Embryonic facial prominence (tissue), 1 donor: ENCODE data around the gene DENND5A.
"Not testable (repeated sequence)": the region's sequence is repeated elsewhere in the genome, so short reads cannot be mapped to it uniquely, and the experiment has no call there.

Source experiments
- DNase-seq: peaks from one replicate; pipeline ENCODE4 v3.0.0-alpha.2; 2016; ENCODE audit errors: extremely low spot score

The DENND5A gene

DNA sequence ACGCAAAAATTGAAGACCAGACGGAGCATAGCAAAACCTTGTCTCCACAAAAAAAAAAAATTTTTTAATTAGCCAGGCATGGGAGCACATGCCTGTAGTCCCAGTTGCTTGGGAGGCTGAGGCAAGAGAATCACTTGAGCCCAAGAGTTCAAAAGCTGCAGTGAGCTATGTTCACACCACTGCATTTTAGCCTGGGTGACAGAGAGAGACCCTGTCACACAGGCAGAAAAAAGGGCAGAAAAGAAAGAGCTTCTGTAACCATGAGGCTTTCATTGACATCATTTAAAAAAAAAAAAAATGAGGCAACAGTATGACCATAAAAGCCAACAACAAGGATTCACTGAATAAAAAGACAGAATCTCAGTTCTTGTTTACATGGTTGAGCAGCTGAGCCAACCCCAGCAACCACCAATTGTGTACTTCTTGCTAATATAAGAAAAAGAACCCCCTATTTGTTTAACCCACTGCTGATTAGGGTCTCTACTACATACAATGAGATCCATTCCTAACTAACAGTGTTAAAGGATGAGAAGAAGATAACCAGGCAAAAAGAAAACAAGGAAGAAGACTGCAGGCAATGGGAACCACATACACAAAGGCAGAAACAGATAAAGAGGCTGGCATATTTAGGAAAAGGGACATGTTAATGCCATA is 87.6 kb downstream of the DENND5A start:
- no peak for DNase-seq

GRCh38 chr11:9176550-9176949 is 88.6 kb downstream of the DENND5A start:
- DNase-seq: no peak

GRCh38 chr11:9176136-9176535 is 89.0 kb downstream of the DENND5A start:
- DNase-seq: no peak

- DNase-seq: no peak
These were observed 92.8 kb downstream of the DENND5A start for GRCh38 chr11:9172389-9172788.

DNA sequence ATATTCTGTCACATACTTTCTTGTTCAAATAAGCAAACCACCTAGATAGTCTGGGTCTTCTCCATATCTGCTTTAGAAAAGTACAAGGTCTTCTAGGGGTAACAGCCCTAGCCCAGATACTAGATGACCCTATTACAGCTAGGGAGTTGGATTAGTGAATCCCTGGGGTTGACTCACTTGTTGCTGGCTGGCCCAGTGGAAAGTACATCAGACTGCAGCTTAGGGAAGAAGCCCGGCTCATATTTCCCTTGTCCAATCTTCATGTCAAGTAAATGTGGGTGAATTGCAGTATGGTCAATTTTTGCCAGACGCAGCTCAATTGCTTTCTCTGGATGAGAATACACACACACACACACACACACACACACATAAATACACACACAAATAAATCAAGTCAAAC is 94.7 kb downstream of the DENND5A start:
- no peak for DNase-seq

DNA sequence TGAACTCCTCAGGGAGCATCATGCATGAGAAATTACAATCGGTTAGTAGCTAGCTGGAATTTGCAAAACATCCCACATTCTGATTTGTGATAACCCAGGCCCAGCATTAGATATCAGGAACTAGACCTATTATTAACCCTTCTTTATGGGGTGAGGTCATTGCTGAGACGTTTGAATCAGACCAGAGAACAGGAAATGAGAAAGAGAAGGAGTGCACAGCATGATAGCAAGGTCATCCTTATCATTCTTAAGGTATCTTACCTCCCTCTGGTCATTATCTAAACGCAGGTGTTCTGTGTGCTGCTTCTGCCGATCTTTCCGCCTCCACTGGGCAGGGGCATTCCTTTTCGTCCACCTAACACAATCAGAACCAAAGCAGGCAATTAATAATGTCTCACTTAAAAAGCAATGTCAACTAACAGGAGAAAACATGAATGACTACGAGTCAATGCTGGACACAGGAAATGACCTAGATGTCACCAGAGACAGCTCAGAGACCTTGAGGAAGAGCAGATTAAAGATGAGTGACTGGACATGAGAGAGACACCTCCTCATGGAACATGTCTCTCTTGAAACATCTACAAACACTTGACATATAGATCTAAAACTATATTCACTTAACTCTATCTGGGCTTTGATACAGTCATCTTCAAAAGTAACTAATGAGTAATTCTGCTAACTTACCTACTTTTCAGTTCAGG is 95.4 kb downstream of the DENND5A start:
- no peak for DNase-seq

GRCh38 chr11:9161991-9162390 is 103.2 kb downstream of the DENND5A start:
- not testable (repeated sequence) for DNase-seq

- DNase-seq: no peak
These were observed 105.0 kb downstream of the DENND5A start for GRCh38 chr11:9160166-9160565.

DNA sequence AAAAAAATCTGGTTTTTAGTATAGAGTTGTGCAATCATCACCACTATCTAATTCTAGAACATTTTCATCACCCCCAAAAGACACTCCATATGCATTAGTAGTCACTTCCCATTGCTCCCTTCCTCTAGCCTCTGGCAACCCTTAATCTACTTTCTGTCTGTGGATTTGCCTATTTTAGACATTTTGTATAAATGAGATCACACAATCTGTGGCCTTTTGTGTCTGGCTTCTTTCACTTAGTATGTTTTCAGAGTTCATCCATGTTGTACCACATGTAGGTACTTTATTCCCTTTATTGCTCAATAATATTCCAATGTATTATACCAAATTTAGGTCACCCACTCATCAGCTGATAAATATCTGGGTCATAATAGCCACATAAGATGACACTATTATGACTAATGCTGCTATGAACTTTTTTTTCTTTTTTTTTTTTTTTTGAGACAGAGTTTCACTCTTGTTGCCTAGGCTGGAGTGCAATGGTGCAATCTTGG is 106.2 kb downstream of the DENND5A start:
- no peak for DNase-seq

- no peak for DNase-seq
These were observed 109.2 kb downstream of the DENND5A start for GRCh38 chr11:9155930-9156329.

DNA sequence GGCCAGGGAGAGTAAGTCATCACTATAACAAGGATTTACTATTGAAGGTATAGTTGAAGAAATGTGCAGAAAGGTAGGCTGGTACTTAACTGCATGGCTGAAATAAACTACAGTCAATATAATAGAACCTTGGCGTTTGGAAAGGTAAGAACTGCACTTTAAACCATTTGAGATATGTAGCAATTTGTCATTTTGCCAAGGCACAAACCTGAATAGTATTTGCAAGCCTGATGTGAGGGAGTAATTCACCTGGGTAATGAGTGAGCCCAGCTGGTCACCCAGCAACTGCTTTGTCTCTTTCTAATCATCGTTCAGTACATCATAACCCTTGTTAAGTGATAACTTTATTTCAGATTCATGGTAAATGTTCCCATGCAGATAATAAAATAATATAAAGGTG is 111.5 kb downstream of the DENND5A start:
- no peak for DNase-seq

DNA sequence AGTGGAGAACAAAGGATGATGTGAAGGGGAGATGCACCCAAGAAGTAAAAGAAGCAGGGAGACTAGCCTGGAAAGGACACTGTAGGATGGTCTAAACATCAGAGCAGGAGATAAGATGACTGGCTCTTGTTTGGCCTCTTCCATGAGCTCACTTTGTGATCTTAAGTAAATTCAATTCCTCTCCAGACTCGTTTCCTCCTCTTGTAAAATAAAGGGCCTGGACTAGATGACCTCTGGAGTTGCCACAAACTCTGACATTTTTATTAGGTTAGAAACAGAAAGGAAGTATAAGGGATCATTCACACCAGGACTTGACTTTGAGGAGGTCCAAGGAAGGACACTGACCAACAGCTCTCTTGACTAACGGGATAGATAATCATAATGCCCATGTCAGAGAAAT is 113.5 kb downstream of the DENND5A start:
- DNase-seq: no peak

DNA sequence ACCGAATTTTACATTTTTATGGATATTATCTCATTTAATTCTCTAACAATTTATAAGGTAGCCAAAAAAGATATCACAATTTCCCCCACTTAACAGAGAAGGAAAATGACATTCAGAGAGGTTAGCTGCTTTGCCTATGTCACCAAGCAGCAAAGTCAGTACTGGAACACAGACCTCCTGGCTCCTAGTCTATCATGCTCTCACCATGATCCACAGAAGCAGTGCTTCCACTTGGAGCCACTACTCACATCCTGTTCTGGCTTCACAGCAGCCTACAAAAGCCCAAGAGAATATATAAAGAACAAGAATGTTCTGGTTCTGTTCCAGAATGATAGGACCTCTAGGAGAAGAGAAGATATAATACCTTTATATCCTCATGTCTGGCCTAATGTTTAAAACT is 114.2 kb downstream of the DENND5A start:
- no peak for DNase-seq

DNA sequence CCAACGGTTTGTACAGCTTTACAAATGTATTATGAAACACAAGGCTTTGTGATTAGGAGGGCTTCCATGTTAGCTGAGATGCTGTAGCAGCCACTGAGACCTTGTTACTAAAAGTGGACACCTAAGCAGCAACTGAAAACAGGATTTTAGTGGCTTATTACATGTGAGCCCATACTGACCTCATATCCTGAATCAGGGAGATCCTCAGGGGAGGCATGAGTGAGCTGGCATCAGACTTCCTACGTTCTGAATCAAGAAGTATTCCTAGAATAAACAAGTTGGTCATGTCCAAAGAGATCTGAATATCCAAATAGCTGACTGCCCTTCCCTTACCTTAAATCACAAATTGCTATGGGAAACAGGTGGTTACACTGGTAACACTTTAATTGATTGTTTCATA is 114.6 kb downstream of the DENND5A start:
- no peak for DNase-seq

- DNase-seq: no peak
These were observed 116.4 kb downstream of the DENND5A start for GRCh38 chr11:9148727-9149126.

DNA sequence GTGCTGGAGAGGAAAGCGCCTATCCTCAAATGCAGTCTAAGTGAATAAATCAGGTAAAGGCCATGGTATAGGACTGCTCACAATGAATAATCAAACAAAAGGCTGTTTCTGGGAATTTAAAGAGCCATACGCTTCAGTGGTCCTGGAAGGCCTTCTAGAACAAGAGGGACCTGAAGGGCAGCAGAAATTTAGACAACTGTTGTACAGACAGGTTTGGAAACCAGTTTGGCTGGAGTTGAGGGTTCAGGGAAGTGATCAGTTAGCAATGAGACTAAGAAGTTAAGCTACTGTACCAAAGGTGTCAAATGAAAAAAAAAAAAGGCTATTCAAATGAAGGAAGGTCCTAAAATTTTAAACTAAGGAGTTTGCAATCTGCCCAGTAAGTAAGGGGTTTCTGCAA is 117.1 kb downstream of the DENND5A start:
- no peak for DNase-seq

DNA sequence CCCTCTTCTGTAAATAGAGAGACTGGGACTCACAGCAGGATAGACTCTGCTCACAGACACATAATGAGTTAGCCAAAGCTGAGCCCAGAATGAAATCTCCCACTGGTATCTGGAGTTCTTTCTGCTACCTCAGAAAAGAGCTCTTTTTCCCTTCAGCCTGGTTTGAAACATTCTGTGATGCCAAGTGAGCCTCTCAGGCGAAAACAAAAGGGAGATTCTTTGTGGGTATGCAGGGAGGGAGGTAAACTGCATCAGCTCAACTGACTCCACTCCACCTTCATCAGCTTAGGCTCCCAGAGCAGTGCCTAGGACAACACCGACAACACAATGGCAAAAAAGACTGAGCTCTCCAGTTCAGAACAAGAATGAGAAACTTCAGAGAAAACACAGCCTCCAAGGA is 118.7 kb downstream of the DENND5A start:
- DNase-seq: no peak

DNA sequence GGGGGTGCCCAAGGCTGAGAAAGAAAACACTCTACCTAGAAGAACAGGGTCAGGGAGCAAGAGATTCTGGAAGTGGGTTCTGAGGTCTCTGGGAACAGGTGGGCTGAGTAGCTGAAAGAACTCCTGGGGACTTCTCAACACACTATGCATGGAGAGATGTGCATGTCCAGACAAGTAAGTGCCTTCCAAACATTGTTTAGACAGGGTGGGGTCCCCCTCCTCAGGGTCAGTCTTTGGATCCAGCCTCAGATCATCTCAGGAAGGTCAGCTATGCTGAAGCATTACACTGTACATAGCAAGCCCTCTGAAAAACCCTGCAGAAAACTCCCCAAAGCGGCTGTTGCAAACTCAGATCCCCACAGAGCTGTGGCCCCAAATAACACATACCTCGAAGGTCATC is 119.9 kb downstream of the DENND5A start:
- no peak for DNase-seq

DNA sequence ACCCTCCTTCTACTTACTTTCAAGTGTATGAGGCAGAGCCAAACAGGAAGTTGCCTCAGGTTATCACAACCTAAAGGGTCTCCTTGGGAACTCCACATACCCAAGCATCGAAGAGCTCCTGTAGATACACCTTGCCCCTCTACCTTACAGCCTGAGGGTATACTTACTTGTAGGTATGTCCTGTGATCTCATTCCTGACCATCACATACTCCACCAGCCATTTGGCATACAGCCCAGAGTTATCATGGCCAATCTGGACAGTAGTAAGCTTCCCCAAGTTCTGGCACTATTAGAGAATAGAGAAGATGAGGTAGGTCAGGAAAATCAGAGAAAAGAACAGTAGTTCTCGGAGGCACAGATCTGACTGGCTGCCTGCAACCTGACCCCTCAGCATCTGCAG is 120.3 kb downstream of the DENND5A start:
- no peak for DNase-seq

- DNase-seq: no peak
These were observed 121.4 kb downstream of the DENND5A start for GRCh38 chr11:9143721-9144120.

- no peak for DNase-seq
These were observed 122.4 kb downstream of the DENND5A start for GRCh38 chr11:9142732-9143131.

GRCh38 chr11:9141186-9141585 is 124.0 kb downstream of the DENND5A start:
- no peak for DNase-seq

DNA sequence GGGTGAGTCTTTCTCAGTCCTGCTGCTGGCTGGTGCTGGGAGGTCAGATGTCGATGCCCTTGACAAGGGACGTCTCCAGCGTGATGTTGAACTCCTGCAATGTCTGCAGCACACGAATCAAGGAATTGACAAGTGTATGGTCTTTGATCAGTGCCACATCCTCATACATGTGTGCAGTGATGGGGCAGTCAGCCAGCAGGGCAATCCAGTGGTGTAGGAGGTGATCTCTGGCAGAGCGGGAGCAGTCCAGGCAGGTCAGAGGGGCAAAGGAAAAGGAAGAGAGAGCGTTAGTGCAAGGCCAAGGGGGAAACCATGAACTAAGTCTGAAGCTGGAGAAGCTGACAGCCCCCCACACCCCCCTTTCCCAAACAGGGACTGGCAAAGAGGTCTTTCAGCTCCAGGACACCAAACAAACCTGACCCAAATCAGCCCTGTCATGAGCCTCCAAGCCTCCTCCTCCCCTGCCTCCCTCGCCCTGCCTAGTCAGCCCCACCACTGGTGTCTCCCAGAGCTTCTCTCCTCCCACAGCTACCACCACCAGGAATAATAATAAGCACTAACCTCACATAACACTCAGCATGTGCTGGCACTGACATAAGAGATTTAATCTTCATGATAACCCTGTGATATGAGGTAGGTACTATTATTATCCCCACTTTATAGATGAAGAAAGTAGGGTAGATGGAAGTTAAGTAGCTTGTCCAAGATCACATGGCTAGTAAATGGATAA is 125.4 kb downstream of the DENND5A start:
- DNase-seq: no peak
